HG02678 (cell line): ENCODE data around the gene ATG10.
"Not testable (repeated sequence)": the region's sequence is repeated elsewhere in the genome, so short reads cannot be mapped to it uniquely, and the experiment has no call there.

Experiments used
- ATAC-seq: cut with Tn5 transposase; IDR thresholded peaks from one replicate; pipeline ENCODE4 v1.9.1; 2021; ENCODE audit warnings: mild to moderate bottlenecking, moderate library complexity; ENCODE audit not compliant: unreplicated experiment

Gene ATG10

GRCh38 chr5:82217917-82218316 lies 246.1 kb downstream of the ATG10 start:
- no peak for ATAC-seq

GRCh38 chr5:82218374-82219156 lies 246.7 kb downstream of the ATG10 start:
- ATAC-seq, result no peak

GRCh38 chr5:82221020-82221419 lies 249.2 kb downstream of the ATG10 start:
- ATAC-seq, result no peak

GRCh38 chr5:82222597-82223574 lies 251.1 kb downstream of the ATG10 start:
- ATAC-seq, result no peak

GRCh38 chr5:82225525-82226172 lies 253.8 kb downstream of the ATG10 start:
- ATAC-seq, result peak; percentile 94

GRCh38 chr5:82234885-82235284 lies 263.1 kb downstream of the ATG10 start:
- no peak for ATAC-seq

- no peak for ATAC-seq
Measured at GRCh38 chr5:82244151-82244550, 272.3 kb downstream of the ATG10 start.

- ATAC-seq, result no peak
Measured at GRCh38 chr5:82244854-82245635, 273.2 kb downstream of the ATG10 start.

GRCh38 chr5:82246960-82247574 lies 275.2 kb downstream of the ATG10 start:
- ATAC-seq, result no peak

- no peak for ATAC-seq
Measured at GRCh38 chr5:82252744-82253143, 280.9 kb downstream of the ATG10 start.

GRCh38 chr5:82255844-82256243 lies 284.0 kb downstream of the ATG10 start:
- no peak for ATAC-seq

GRCh38 chr5:82257247-82257646 lies 285.4 kb downstream of the ATG10 start:
- ATAC-seq, result no peak

- no peak for ATAC-seq
Measured at GRCh38 chr5:82257729-82258128, 285.9 kb downstream of the ATG10 start.

- peak; percentile 45 for ATAC-seq
Measured at GRCh38 chr5:82259172-82259800, 287.5 kb downstream of the ATG10 start.

- ATAC-seq, result no peak
Measured at GRCh38 chr5:82265047-82265446, 293.2 kb downstream of the ATG10 start.

GRCh38 chr5:82267297-82267933 lies 295.6 kb downstream of the ATG10 start:
- not testable (repeated sequence) for ATAC-seq

GRCh38 chr5:82269363-82269762 lies 297.5 kb downstream of the ATG10 start:
- ATAC-seq, result not testable (repeated sequence)

GRCh38 chr5:82272571-82273356 lies 300.9 kb downstream of the ATG10 start:
- ATAC-seq, result not testable (repeated sequence)
